IMR-90 (cell line): Measurements from ENCODE around the gene FAM120A. TPM values are rescaled to one million over a fixed set of nuclear protein-coding genes. Genes with fewer than 3 reads are reported as not detected.

Experiments
- ATAC-seq: fragments of 200-7000 bp; cut with Tn5 transposase; 2 replicates; pipeline ENCODE4 v1.9.1; 2020; ENCODE audit warnings: low read depth, mild to moderate bottlenecking, moderate library complexity
- BruUV-seq: library from RNA; stranded (reverse); fragments of 400-500 nt; replicated peaks from 2 replicates; lab custom pipeline; 2021; lab: Mats Ljungman, UMichigan
- CTCF ChIA-PET: fragments of 300-600 bp; formaldehyde crosslinking; extraction: SDS; loops from one replicate; lab custom pipeline; 2021; ENCODE audit warnings: antibody characterized with exemption; lab: Yijun Ruan, JAX
- POLR2A ChIA-PET: fragments of 300-600 bp; sonication (Branson Sonifier 250); formaldehyde crosslinking; loops from one replicate; lab custom pipeline; 2022; ENCODE audit warnings: antibody characterized with exemption; ENCODE audit not compliant: unreplicated experiment; lab: Charles Lee
- DNase-seq: peaks from one replicate; pipeline ENCODE4 v3.0.0; 2013
- H2AFZ ChIP-seq: replicated peaks from 2 replicates; pipeline ENCODE3; 2013; ENCODE audit warnings: low read length, mild to moderate bottlenecking; ENCODE audit not compliant: poor library complexity
- H2AK5ac ChIP-seq: 2 replicates; pipeline ENCODE4 v1.6.1; 2013; ENCODE audit warnings: low read depth, low read length, inconsistent platforms
- H2AK9ac ChIP-seq: replicated peaks from 2 replicates; pipeline ENCODE3; 2013; ENCODE audit warnings: mild to moderate bottlenecking, low read depth, low read length, moderate library complexity; ENCODE audit not compliant: poor library complexity
- H2BK120ac ChIP-seq: 2 replicates; pipeline ENCODE4 v1.6.1; 2013; ENCODE audit warnings: low read depth, low read length, inconsistent platforms
- H2BK15ac ChIP-seq: 3 replicates; pipeline ENCODE4 v1.6.1; 2013; ENCODE audit warnings: low read depth, low read length, inconsistent platforms
- H2BK20ac ChIP-seq: 2 replicates; pipeline ENCODE4 v1.6.1; 2013; ENCODE audit warnings: low read depth, mild to moderate bottlenecking, inconsistent platforms, low read length, moderate library complexity
- H2BK5ac ChIP-seq: 2 replicates; pipeline ENCODE4 v1.6.1; 2013; ENCODE audit warnings: mild to moderate bottlenecking, low read depth, low read length, inconsistent platforms; ENCODE audit not compliant: poor library complexity, severe bottlenecking
- H3K14ac ChIP-seq: replicated peaks from 2 replicates; pipeline ENCODE4 v1.6.1; 2013; ENCODE audit warnings: low read depth, low read length, inconsistent platforms
- H3K18ac ChIP-seq: 2 replicates; pipeline ENCODE4 v1.6.1; 2013; ENCODE audit warnings: low read depth, low read length, control low read depth
- H3K23ac ChIP-seq: 2 replicates; pipeline ENCODE4 v1.6.1; 2013; ENCODE audit warnings: low read depth, low read length, inconsistent platforms
- H3K27ac ChIP-seq: 2 replicates; pipeline ENCODE4 v1.5.1; 2013; ENCODE audit warnings: mild to moderate bottlenecking, control low read depth, low read length; ENCODE audit not compliant: insufficient read depth
- H3K27me3 ChIP-seq: 2 replicates; pipeline ENCODE4 v1.6.1; 2013; ENCODE audit warnings: low read length; ENCODE audit not compliant: control insufficient read depth, insufficient read depth
- H3K36me3 ChIP-seq: 2 replicates; pipeline ENCODE4 v1.6.1; 2013; ENCODE audit warnings: low read length, mixed read lengths; ENCODE audit not compliant: control insufficient read depth, insufficient read depth
- H3K4ac ChIP-seq: 2 replicates; pipeline ENCODE4 v1.6.1; 2013; ENCODE audit warnings: low read depth, low read length, inconsistent platforms
- H3K4me1 ChIP-seq: 2 replicates; pipeline ENCODE4 v1.6.1; 2013; ENCODE audit warnings: low read length, mixed read lengths; ENCODE audit not compliant: control insufficient read depth, insufficient read depth
- H3K4me2 ChIP-seq: 2 replicates; pipeline ENCODE4 v1.6.1; 2013; ENCODE audit warnings: low read depth, mild to moderate bottlenecking, control low read depth, low read length, moderate library complexity
- H3K4me3 ChIP-seq: 2 replicates; pipeline ENCODE4 v1.5.1; 2013; ENCODE audit warnings: low read depth, mild to moderate bottlenecking, control low read depth, low read length, moderate library complexity; ENCODE audit not compliant: insufficient read depth
- H3K56ac ChIP-seq: 2 replicates; pipeline ENCODE4 v1.6.1; 2013; ENCODE audit warnings: low read length, inconsistent platforms; ENCODE audit not compliant: insufficient read depth; ENCODE audit errors: extremely low read depth
- H3K79me1 ChIP-seq, 2 experiments: 2 replicates each; pipeline ENCODE4 v1.6.1; 2013; ENCODE audit warnings: low read length in 2 of 2, inconsistent platforms in 1 of 2, low read depth in 1 of 2
- H3K9ac ChIP-seq: 2 replicates; pipeline ENCODE4 v1.6.1; 2013; ENCODE audit warnings: low read depth, low read length, control low read depth
- H3K9me1 ChIP-seq: 2 replicates; pipeline ENCODE4 v1.6.1; 2013; ENCODE audit warnings: low read length, inconsistent platforms; ENCODE audit not compliant: insufficient read depth
- H3K9me3 ChIP-seq: 2 replicates; pipeline ENCODE4 v1.6.1; 2013; ENCODE audit warnings: low read length; ENCODE audit not compliant: control insufficient read depth, insufficient read depth
- H4K20me1 ChIP-seq: 2 replicates; pipeline ENCODE4 v1.6.1; 2013; ENCODE audit warnings: low read length, inconsistent platforms; ENCODE audit not compliant: insufficient read depth
- H4K5ac ChIP-seq: 2 replicates; pipeline ENCODE4 v1.6.1; 2013; ENCODE audit warnings: mild to moderate bottlenecking, low read depth, low read length, control low read depth
- H4K8ac ChIP-seq, 2 experiments: 2 replicates each; pipeline ENCODE4 v1.6.1; 2013; ENCODE audit warnings: low read depth in 2 of 2, low read length in 2 of 2, control low read depth in 1 of 2, inconsistent platforms in 1 of 2
- H4K91ac ChIP-seq: 2 replicates; pipeline ENCODE4 v1.6.1; 2013; ENCODE audit warnings: low read depth, low read length, inconsistent platforms; ENCODE audit not compliant: insufficient read depth
- BHLHE40 ChIP-seq: fragments of 150-350 bp; IDR thresholded peaks from 2 replicates; pipeline ENCODE4 v1.6.1; 2016; ENCODE audit warnings: mild to moderate bottlenecking, low read depth, low read length
- CEBPB ChIP-seq: IDR thresholded peaks from 2 replicates; pipeline ENCODE4 v1.6.1; 2012; ENCODE audit warnings: low read depth, low read length, improper control_type of control experiment
- CHD1 ChIP-seq: IDR thresholded peaks from 2 replicates; pipeline ENCODE4 v1.6.1; 2012; ENCODE audit warnings: low read depth, low read length, improper control_type of control experiment
- CTCF ChIP-seq: conservative IDR thresholded peaks from 2 replicates; pipeline ENCODE4 v1.5.1; 2012; ENCODE audit warnings: mild to moderate bottlenecking, low read depth, low read length, improper control_type of control experiment
- ELK1 ChIP-seq: fragments of 150-350 bp; IDR thresholded peaks from 2 replicates; pipeline ENCODE4 v1.6.1; 2016; ENCODE audit warnings: low read depth, mild to moderate bottlenecking, low read length, moderate library complexity, borderline replicate concordance
- FOS ChIP-seq: fragments of 150-350 bp; IDR thresholded peaks from 2 replicates; pipeline ENCODE4 v1.6.1; 2016; ENCODE audit warnings: low read depth, low read length
- MAFK ChIP-seq: IDR thresholded peaks from 2 replicates; pipeline ENCODE4 v1.6.1; 2012; ENCODE audit warnings: low read depth, low read length, improper control_type of control experiment
- MAZ ChIP-seq: IDR thresholded peaks from 2 replicates; pipeline ENCODE4 v1.6.1; 2012; ENCODE audit warnings: low read depth, mild to moderate bottlenecking, low read length, improper control_type of control experiment, moderate library complexity, borderline replicate concordance
- MXI1 ChIP-seq: IDR thresholded peaks from 2 replicates; pipeline ENCODE4 v1.6.1; 2012; ENCODE audit warnings: low read depth, mild to moderate bottlenecking, low read length, moderate library complexity, borderline replicate concordance
- NFE2L2 ChIP-seq: fragments of 150-350 bp; IDR thresholded peaks from 2 replicates; pipeline ENCODE4 v1.6.1; 2016; ENCODE audit warnings: low read depth, mild to moderate bottlenecking, low read length
- POLR2A ChIP-seq: IDR thresholded peaks from 2 replicates; pipeline ENCODE4 v1.6.1; 2012; ENCODE audit warnings: mild to moderate bottlenecking, low read depth, low read length
- RAD21 ChIP-seq: IDR thresholded peaks from 2 replicates; pipeline ENCODE4 v1.6.1; 2012; ENCODE audit warnings: low read length, improper control_type of control experiment
- RCOR1 ChIP-seq: IDR thresholded peaks from 2 replicates; pipeline ENCODE4 v1.6.1; 2012; ENCODE audit warnings: mild to moderate bottlenecking, low read length, improper control_type of control experiment; ENCODE audit not compliant: insufficient replicate concordance
- RFX5 ChIP-seq: IDR thresholded peaks from 2 replicates; pipeline ENCODE4 v1.8.0; 2012; ENCODE audit warnings: low read depth, mild to moderate bottlenecking, low read length, moderate library complexity
- SMC3 ChIP-seq: fragments of 150-350 bp; IDR thresholded peaks from 2 replicates; pipeline ENCODE4 v1.6.1; 2016; ENCODE audit warnings: low read depth, mild to moderate bottlenecking, antibody characterized with exemption, low read length, moderate library complexity
- USF2 ChIP-seq: fragments of 150-350 bp; IDR thresholded peaks from 2 replicates; pipeline ENCODE4 v1.6.1; 2017; ENCODE audit warnings: mild to moderate bottlenecking, antibody characterized with exemption, low read length, low read depth
- WGBS, 2 experiments: methylation state at CpG; one replicate each; pipeline versions ENCODE4 v1.1.5 to v1.1.7; 2013; ENCODE audit warnings: missing lambda C conversion rate in 2 of 2; ENCODE audit not compliant: insufficient read length in 1 of 2; ENCODE audit errors: extremely low coverage in 2 of 2; 5-methylcytosine and 5-hydroxymethylcytosine counted together
- dilution Hi-C: fragments of 300-500 bp; cut with HindIII; formaldehyde crosslinking; loops from one replicate; pipeline ENCODE4 v1.14.3; 2018; ENCODE audit warnings: low sequenced_read_pairs; ENCODE audit not compliant: unreplicated experiment
- in situ Hi-C: fragments of 300-500 bp; cut with MboI; formaldehyde crosslinking; loops from 3 replicates; pipeline ENCODE4 v1.14.3; 2019; ENCODE audit warnings: low sequenced_read_pairs, inconsistent platforms, mixed read lengths
- intact Hi-C: fragments of 100-400 bp; cut with micrococcal nuclease; formaldehyde crosslinking; loops from 2 replicates; pipeline ENCODE4 v1.10.0; 2022
- polyA plus RNA-seq, 3 experiments: library from polyadenylated mRNA; depleted of rRNA; stranded (reverse); fragments of >200 nt; gene quantifications; 2 replicates each; pipeline ENCODE4 v1.2.3, GENCODE V29; 2012; ENCODE audit warnings: low replicate concordance in 1 of 3
- total RNA-seq: library from RNA; depleted of rRNA; stranded (reverse); fragments of >200 nt; gene quantifications from 2 replicates; pipeline ENCODE4 v1.2.3, GENCODE V29; 2012

Gene FAM120A
- total and polyA plus RNA-seq, 2 of the 4 experiments (the other 2 are of a cell fraction): 61.6 to 75.1 TPM

GRCh38 chr9:93585695-93586094 lies 134.2 kb downstream of the FAM120A start:
- ATAC-seq (no peak), DNase-seq (no peak)
- no peak for TF ChIP-seq NFE2L2
- no peak for TF ChIP-seq FOS
- no peak for TF ChIP-seq MAZ
- no peak for TF ChIP-seq RCOR1
- TF ChIP-seq USF2: no peak
- TF ChIP-seq MXI1: no peak
- TF ChIP-seq RFX5: no peak
- TF ChIP-seq BHLHE40: no peak
- TF ChIP-seq MAFK: no peak
- no peak for TF ChIP-seq ELK1
- TF ChIP-seq RAD21: no peak
- no peak for TF ChIP-seq SMC3
- TF ChIP-seq CHD1: no peak
- no peak for TF ChIP-seq CTCF
- no peak for TF ChIP-seq POLR2A
- no peak for TF ChIP-seq CEBPB
- Histone ChIP-seq H2AK5ac (no peak overlapping the region), H2BK15ac (no peak overlapping the region), H3K23ac (no peak overlapping the region), H2AK9ac (no peak overlapping the region), H3K27ac (no peak overlapping the region), H3K4ac (no peak overlapping the region), H3K9me1 (peaks cover 25% of the 10 kb centered on the region; the same call in 1 of the 2 replicates), H3K9ac (no peak overlapping the region), H3K14ac (no peak overlapping the region), H2BK120ac (no peak overlapping the region), H2BK20ac (no peak overlapping the region), H3K79me1 (peaks cover 29 to 83% of the 10 kb centered on the region in 2 experiments), H2AFZ (no peak overlapping the region), H3K4me1 (peaks cover 11% of the 10 kb centered on the region), H4K20me1 (peaks cover 75% of the 10 kb centered on the region), H3K4me2 (no peak overlapping the region), H4K8ac (no peak overlapping the region), H3K56ac (no peak overlapping the region), H2BK5ac (no peak overlapping the region), H4K91ac (no peak overlapping the region), H3K27me3 (no peaks in the 10 kb centered on the region), H4K5ac (no peak overlapping the region), H3K9me3 (peaks cover 3% of the 10 kb centered on the region; the same call in 1 of the 2 replicates), H3K18ac (no peak overlapping the region), H3K36me3 (no peaks in the 10 kb centered on the region), H3K4me3 (no peak overlapping the region)
- no CpG with 5 or more reads among the region's 4 CpGs for WGBS, 2 experiments
- in situ Hi-C loops (no loop called here), intact Hi-C loops (no loop called here), dilution Hi-C loops (no loop called here)
- ChIA-PET POLR2A (no interaction called here), CTCF (no interaction called here)
- BruUV-seq: no TSS peak
